HFFc6 (cell line): ENCODE data around the gene ZNF580. TPM values are rescaled to one million over a fixed set of nuclear protein-coding genes. Genes with fewer than 3 reads are reported as not detected.

ENCODE experiments used
- DNase-seq: peaks from one replicate; pipeline ENCODE4 v3.0.0-alpha.2; 2018
- H3K27ac Mint-ChIP-seq: 2 replicates; pipeline ENCODE4 v1.8.0; 2020; ENCODE audit warnings: mild to moderate bottlenecking, mixed read lengths
- H3K27me3 Mint-ChIP-seq: 2 replicates; pipeline ENCODE4 v1.8.0; 2021; ENCODE audit warnings: mild to moderate bottlenecking, moderate library complexity, mixed read lengths; ENCODE audit not compliant: insufficient read depth
- H3K36me3 Mint-ChIP-seq: 2 replicates; pipeline ENCODE4 v1.8.0; 2021; ENCODE audit warnings: low read depth, mixed read lengths
- H3K4me1 Mint-ChIP-seq: 2 replicates; pipeline ENCODE4 v1.8.0; 2020; ENCODE audit warnings: low read depth, mixed read lengths
- H3K4me3 Mint-ChIP-seq: 2 replicates; pipeline ENCODE4 v1.8.0; 2020; ENCODE audit warnings: mild to moderate bottlenecking, moderate library complexity, mixed read lengths
- H3K9me3 Mint-ChIP-seq: 2 replicates; pipeline ENCODE4 v1.8.0; 2020; ENCODE audit warnings: mild to moderate bottlenecking, mixed read lengths
- CTCF ChIP-seq: fragments of 200-600 bp; sonication (generic); IDR thresholded peaks from 2 replicates; pipeline ENCODE4 v1.5.0; 2021; ENCODE audit warnings: antibody characterized with exemption, mild to moderate bottlenecking
- total RNA-seq, 6 experiments: library from RNA; stranded (reverse); fragmentation: NEBNext Ultra II Directional; extraction: Animal tissue kit (Norgen Biotek cat#: 25700); gene quantifications; 2 replicates in 1 of 6; 3 replicates in 5 of 6; pipeline ENCODE4 v1.2.3, GENCODE V29; 2021

Gene ZNF580
- total RNA-seq, 6 experiments from 2014 or later: 51.0 to 60.5 (median 57.7) TPM

DNA sequence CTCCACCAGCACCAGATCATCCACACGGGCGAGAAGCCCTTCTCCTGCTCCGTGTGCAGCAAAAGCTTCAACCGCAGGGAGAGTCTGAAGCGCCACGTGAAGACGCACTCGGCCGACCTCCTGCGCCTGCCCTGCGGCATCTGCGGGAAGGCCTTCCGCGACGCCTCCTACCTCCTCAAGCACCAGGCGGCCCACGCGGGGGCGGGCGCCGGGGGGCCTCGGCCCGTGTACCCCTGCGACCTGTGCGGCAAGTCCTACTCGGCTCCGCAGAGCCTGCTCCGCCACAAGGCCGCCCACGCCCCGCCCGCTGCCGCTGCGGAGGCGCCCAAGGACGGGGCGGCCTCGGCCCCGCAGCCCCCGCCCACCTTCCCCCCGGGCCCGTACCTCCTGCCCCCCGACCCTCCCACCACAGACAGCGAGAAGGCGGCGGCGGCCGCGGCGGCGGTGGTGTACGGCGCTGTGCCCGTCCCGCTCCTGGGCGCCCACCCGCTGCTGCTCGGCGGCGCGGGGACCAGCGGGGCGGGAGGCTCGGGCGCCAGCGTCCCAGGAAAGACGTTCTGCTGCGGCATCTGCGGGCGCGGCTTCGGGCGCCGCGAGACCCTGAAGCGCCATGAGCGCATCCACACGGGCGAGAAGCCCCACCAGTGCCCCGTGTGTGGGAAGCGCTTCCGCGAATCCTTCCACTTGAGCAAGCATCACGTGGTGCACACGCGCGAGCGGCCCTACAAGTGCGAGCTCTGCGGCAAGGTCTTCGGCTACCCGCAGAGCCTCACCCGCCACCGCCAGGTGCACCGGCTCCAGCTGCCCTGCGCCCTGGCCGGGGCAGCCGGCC, 25.9 kb upstream of the ZNF580 start:
- Mint-ChIP-seq H3K4me1 (peaks cover 8% of the 10 kb centered on the region), H3K36me3 (peaks cover 30% of the 10 kb centered on the region), H3K27me3 (peaks cover 1% of the 10 kb centered on the region), H3K4me3 (no peak overlapping the region), H3K27ac (no peak overlapping the region), H3K9me3 (peaks cover 3% of the 10 kb centered on the region)
- no peak for DNase-seq
- TF ChIP-seq CTCF: no peak

- H3K27me3 Mint-ChIP-seq: peaks cover 4% of the 10 kb centered on the region
- H3K9me3 Mint-ChIP-seq: no peaks in the 10 kb centered on the region
- no peak overlapping the region for H3K27ac Mint-ChIP-seq
- TF ChIP-seq CTCF: no peak
- DNase-seq: no peak
- H3K36me3 Mint-ChIP-seq: peaks cover 31% of the 10 kb centered on the region
- H3K4me1 Mint-ChIP-seq: peaks cover 14% of the 10 kb centered on the region
- no peak overlapping the region for H3K4me3 Mint-ChIP-seq
Measured at GRCh38 chr19:55615543-55616394, 25.0 kb upstream of the ZNF580 start.

- DNase-seq: no peak
- TF ChIP-seq CTCF: no peak
- Mint-ChIP-seq H3K36me3 (peaks cover 31% of the 10 kb centered on the region), H3K27me3 (peaks cover 4% of the 10 kb centered on the region), H3K4me3 (no peak overlapping the region), H3K4me1 (peaks cover 14% of the 10 kb centered on the region), H3K9me3 (no peaks in the 10 kb centered on the region), H3K27ac (no peak overlapping the region)
Measured at GRCh38 chr19:55616395-55616875, 24.4 kb upstream of the ZNF580 start.

GRCh38 chr19:55617426-55617825, 23.4 kb upstream of the ZNF580 start:
- DNase-seq: no peak
- Mint-ChIP-seq H3K27me3 (peaks cover 4% of the 10 kb centered on the region), H3K9me3 (no peaks in the 10 kb centered on the region), H3K36me3 (peaks cover 31% of the 10 kb centered on the region), H3K27ac (no peak overlapping the region), H3K4me1 (peaks cover 14% of the 10 kb centered on the region), H3K4me3 (no peak overlapping the region)
- TF ChIP-seq CTCF: no peak

DNA sequence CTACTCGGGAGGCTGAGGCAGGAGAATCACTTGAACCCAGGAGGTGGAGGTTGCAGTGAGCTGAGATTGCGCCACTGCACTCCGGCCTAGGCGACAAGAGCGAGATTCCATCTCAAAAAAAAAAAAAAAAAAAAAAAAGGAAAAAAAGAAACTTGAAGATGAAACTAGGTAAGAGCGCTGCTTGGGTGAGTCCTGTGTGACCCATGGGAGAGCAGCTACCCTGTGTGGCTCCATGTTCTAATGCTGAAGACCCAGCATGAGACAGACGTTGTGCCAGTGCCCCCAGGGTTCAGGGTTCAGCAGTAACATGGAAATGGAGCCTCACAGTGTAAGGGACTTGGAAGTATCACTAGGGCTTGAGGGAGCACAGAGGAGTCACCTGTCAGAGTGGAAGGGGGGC, 22.4 kb upstream of the ZNF580 start:
- H3K4me3 Mint-ChIP-seq: no peak overlapping the region
- H3K4me1 Mint-ChIP-seq: peaks cover 16% of the 10 kb centered on the region
- H3K9me3 Mint-ChIP-seq: no peaks in the 10 kb centered on the region
- DNase-seq: no peak
- peaks cover 4% of the 10 kb centered on the region for H3K27me3 Mint-ChIP-seq
- no peak overlapping the region for H3K27ac Mint-ChIP-seq
- no peak for TF ChIP-seq CTCF
- peaks cover 27% of the 10 kb centered on the region for H3K36me3 Mint-ChIP-seq
